GM18519 (cell line): ENCODE data around the gene CYB561D1.
"Not testable (repeated sequence)": the region's sequence is repeated elsewhere in the genome, so short reads cannot be mapped to it uniquely, and the experiment has no call there.

Experiments
- ATAC-seq: cut with Tn5 transposase; IDR thresholded peaks from one replicate; pipeline ENCODE4 v1.9.1; 2021; ENCODE audit warnings: mild to moderate bottlenecking, moderate library complexity; ENCODE audit not compliant: unreplicated experiment, low FRiP score

Gene CYB561D1

GRCh38 chr1:109493805-109494539, at the start of gene CYB561D1:
TSS of gene CYB561D1 (plus strand) at chr1:109494094. CDS start at chr1:109494140, 46 bp downstream.
- peak; percentile 70 for ATAC-seq

- ATAC-seq = no peak
Measured at GRCh38 chr1:109444346-109444745, 49.5 kb upstream of the CYB561D1 start.

GRCh38 chr1:109445949-109446695, 47.8 kb upstream of the CYB561D1 start:
- ATAC-seq = not testable (repeated sequence)

- no peak for ATAC-seq
Measured at GRCh38 chr1:109447524-109447923, 46.4 kb upstream of the CYB561D1 start.

- no peak for ATAC-seq
Measured at GRCh38 chr1:109454497-109455133, 39.3 kb upstream of the CYB561D1 start.

- ATAC-seq = no peak
Measured at GRCh38 chr1:109457819-109458218, 36.1 kb upstream of the CYB561D1 start.

GRCh38 chr1:109466125-109466451, 27.8 kb upstream of the CYB561D1 start:
- no peak for ATAC-seq

- ATAC-seq = no peak
Measured at GRCh38 chr1:109466452-109467300, 27.2 kb upstream of the CYB561D1 start, which contains the start of gene SYPL2. TSS of gene SYPL2 (plus strand) at chr1:109466546. CDS start at chr1:109466844, 298 bp downstream.

- no peak for ATAC-seq
Measured at GRCh38 chr1:109467301-109467777, 26.6 kb upstream of the CYB561D1 start.

- no peak for ATAC-seq
Measured at GRCh38 chr1:109468061-109468460, 25.8 kb upstream of the CYB561D1 start.

GRCh38 chr1:109468903-109469302, 25.0 kb upstream of the CYB561D1 start:
- ATAC-seq = no peak

- ATAC-seq = no peak
Measured at GRCh38 chr1:109470245-109470644, 23.6 kb upstream of the CYB561D1 start.

GRCh38 chr1:109472779-109473178, 21.1 kb upstream of the CYB561D1 start:
- ATAC-seq = no peak

- ATAC-seq = not testable (repeated sequence)
Measured at GRCh38 chr1:109473284-109474057, 20.4 kb upstream of the CYB561D1 start.

GRCh38 chr1:109474697-109475096, 19.2 kb upstream of the CYB561D1 start:
- ATAC-seq = no peak

GRCh38 chr1:109475261-109475660, 18.6 kb upstream of the CYB561D1 start:
- ATAC-seq = no peak

GRCh38 chr1:109476825-109477224, 17.1 kb upstream of the CYB561D1 start:
- ATAC-seq = no peak

GRCh38 chr1:109477821-109478220, 16.1 kb upstream of the CYB561D1 start:
- no peak for ATAC-seq

GRCh38 chr1:109478806-109479205, 15.1 kb upstream of the CYB561D1 start:
- ATAC-seq = no peak

GRCh38 chr1:109479311-109479710, 14.6 kb upstream of the CYB561D1 start:
- ATAC-seq = no peak
